ENCODE data around the gene VAC14. TPM values are rescaled to one million over a fixed set of nuclear protein-coding genes. Genes with fewer than 3 reads are reported as not detected.

Gene VAC14
- total RNA-seq, 1 donor from 2014 or later = 38.1 TPM

GRCh38 chr16:70698901-70699300, 102.1 kb downstream of the VAC14 start:
- H3K36me3 ChIP-seq = no peaks in the 10 kb centered on the region
- no peaks in the 10 kb centered on the region for H3K9me3 ChIP-seq
- no peak overlapping the region for H3K4me3 ChIP-seq
- intact Hi-C loops (cut with DNase I) = no loop called here
- DNase-seq (ENCODE audit: extremely low spot score in 2 of 2) = no peak
- no peak for TF ChIP-seq CTCF (IDR thresholded peaks at IDR 0.05)
- no peak for TF ChIP-seq POLR2A (IDR thresholded peaks at IDR 0.05)
- no peak for TF ChIP-seq POLR2AphosphoS5 (IDR thresholded peaks at IDR 0.05; ENCODE audit: insufficient read depth in 1 of 2, low read depth in 1 of 2)
- no peaks in the 10 kb centered on the region for H3K27me3 ChIP-seq
- peak overlapping the region; percentile 94 for H3K27ac ChIP-seq
- peaks cover 100% of the 10 kb centered on the region for H3K4me1 ChIP-seq

- TF ChIP-seq POLR2AphosphoS5 (IDR thresholded peaks at IDR 0.05; ENCODE audit: insufficient read depth in 1 of 2, low read depth in 1 of 2) (no peak), CTCF (IDR thresholded peaks at IDR 0.05) (no peak)
- Histone ChIP-seq H3K27me3 (no peaks in the 10 kb centered on the region), H3K4me1 (peaks cover 100% of the 10 kb centered on the region), H3K4me3 (no peak overlapping the region), H3K36me3 (no peaks in the 10 kb centered on the region), H3K9me3 (no peaks in the 10 kb centered on the region), H3K27ac (peak overlapping the region; percentile 94)
- DNase-seq (ENCODE audit: extremely low spot score in 2 of 2) = no peak
- intact Hi-C loops (cut with DNase I) = no loop called here
Observed at GRCh38 chr16:70697594-70698170, 103.3 kb downstream of the VAC14 start.

GRCh38 chr16:70696952-70697593, 103.9 kb downstream of the VAC14 start:
- TF ChIP-seq CTCF (IDR thresholded peaks at IDR 0.05) (no peak), POLR2A (IDR thresholded peaks at IDR 0.05) (no peak), POLR2AphosphoS5 (IDR thresholded peaks at IDR 0.05; ENCODE audit: insufficient read depth in 1 of 2, low read depth in 1 of 2) (peak; percentile 26 to 54)
- H3K9me3 ChIP-seq = no peaks in the 10 kb centered on the region
- H3K27ac ChIP-seq = peak overlapping the region; percentile 94
- no peak overlapping the region for H3K4me3 ChIP-seq
- DNase-seq (ENCODE audit: extremely low spot score in 2 of 2) = no peak
- peaks cover 100% of the 10 kb centered on the region for H3K4me1 ChIP-seq
- no peaks in the 10 kb centered on the region for H3K36me3 ChIP-seq
- intact Hi-C loops (cut with DNase I) = no loop called here
- H3K27me3 ChIP-seq = no peaks in the 10 kb centered on the region

GRCh38 chr16:70696355-70696754, 104.6 kb downstream of the VAC14 start:
- Histone ChIP-seq H3K27ac (peak overlapping the region; percentile 98), H3K36me3 (no peaks in the 10 kb centered on the region), H3K4me1 (peaks cover 100% of the 10 kb centered on the region), H3K9me3 (no peaks in the 10 kb centered on the region), H3K4me3 (no peak overlapping the region), H3K27me3 (no peaks in the 10 kb centered on the region)
- no peak for TF ChIP-seq CTCF (IDR thresholded peaks at IDR 0.05)
- no peak for TF ChIP-seq POLR2AphosphoS5 (IDR thresholded peaks at IDR 0.05; ENCODE audit: insufficient read depth in 1 of 2, low read depth in 1 of 2)
- TF ChIP-seq POLR2A (IDR thresholded peaks at IDR 0.05) = no peak
- DNase-seq (ENCODE audit: extremely low spot score in 2 of 2) = no peak
- intact Hi-C loops (cut with DNase I) = no loop called here

Measured in vagina (tissue), 2 donors.